HG03439 (cell line): ENCODE measurements around the gene TGM3.

Source experiments
- ATAC-seq: cut with Tn5 transposase; IDR thresholded peaks from one replicate; pipeline ENCODE4 v1.9.1; 2021; ENCODE audit warnings: mild to moderate bottlenecking, moderate library complexity; ENCODE audit not compliant: unreplicated experiment

TGM3 gene

GRCh38 chr20:2283706-2284423 lies 11.9 kb upstream of the TGM3 start:
- ATAC-seq, result no peak

DNA sequence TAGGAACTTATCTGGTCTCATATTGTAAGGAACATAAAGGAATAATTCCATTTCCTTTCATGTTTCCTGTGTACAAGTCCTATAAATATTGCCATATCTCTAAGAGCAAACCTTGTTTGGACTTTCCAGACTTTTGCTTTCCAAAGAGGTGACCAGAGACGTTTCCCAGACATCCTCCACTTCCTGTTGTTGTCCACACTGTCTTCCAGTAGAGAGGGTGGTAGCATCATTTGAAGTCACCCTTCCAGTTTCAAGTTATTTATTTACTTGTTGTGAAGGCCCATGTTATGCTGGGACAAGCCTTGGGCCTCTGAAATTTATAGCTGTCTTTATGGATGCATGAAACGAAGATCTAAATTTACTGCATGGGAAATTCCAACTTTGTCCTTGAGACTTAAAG lies 10.6 kb upstream of the TGM3 start:
- ATAC-seq, result no peak

DNA sequence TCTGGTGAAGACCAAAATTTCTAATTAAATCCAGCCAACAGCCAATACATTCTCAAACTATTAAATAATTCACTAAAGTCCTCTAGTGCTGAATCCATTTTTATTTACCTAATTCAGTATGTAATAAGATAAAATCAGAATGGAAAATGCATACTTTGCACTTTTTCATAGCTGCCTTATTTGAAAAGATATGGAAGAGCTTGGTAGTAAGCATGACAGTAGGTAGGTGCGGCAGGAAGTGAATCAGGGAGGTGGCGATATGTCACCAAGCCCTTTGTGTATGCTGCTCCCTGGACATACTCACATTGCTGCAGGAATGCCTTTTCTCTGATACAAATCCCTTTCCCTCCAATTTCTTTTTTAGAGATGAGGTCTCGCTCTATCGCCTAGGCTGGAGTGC lies 10.2 kb upstream of the TGM3 start:
- ATAC-seq, result no peak

GRCh38 chr20:2287504-2287903 lies 8.3 kb upstream of the TGM3 start:
- no peak for ATAC-seq

DNA sequence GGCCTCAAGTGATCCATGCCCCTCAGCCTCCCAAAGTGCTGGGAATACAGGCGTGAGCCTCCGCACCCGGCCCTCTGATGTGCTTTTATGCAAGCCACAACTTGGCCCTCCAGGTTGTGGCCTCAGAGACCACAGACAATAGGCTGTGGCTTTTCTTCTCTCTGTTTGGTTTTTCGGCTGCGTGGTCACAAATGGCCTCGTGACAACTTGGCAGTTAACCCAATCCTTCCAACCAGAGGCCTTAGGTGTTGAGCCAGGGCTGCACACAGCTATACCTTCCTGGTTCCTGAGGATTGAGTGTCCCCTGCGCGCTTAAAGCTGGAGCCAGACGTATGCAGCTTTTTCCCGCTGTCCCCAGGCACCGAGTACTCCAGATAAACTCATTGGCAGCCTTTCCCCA lies 6.3 kb upstream of the TGM3 start:
- no peak for ATAC-seq

- ATAC-seq, result no peak
These were observed 5.3 kb upstream of the TGM3 start for GRCh38 chr20:2290486-2290885.

- no peak for ATAC-seq
These were observed 3.2 kb upstream of the TGM3 start for GRCh38 chr20:2292416-2293110.

GRCh38 chr20:2293486-2293885 lies 2.3 kb upstream of the TGM3 start:
- no peak for ATAC-seq

DNA sequence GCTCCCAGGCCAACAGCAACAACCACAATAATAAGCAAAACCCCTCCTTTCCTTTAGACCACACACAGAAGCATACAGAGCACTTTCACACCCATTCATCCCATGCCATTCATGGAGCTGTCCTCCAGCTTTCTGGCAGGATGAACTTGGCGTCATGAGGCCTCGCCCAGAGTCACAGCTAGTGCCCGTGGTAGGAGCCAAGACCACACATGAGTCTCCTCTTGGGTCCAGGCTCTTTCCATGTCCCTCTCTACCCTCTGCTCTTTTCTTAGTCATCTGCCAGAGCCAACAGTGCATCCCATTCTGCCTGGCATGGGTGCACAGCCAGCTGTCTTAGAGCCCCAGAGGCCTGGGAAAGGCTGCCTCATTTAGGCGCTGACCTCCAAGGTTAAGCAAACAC lies 1.8 kb upstream of the TGM3 start:
- ATAC-seq, result no peak

DNA sequence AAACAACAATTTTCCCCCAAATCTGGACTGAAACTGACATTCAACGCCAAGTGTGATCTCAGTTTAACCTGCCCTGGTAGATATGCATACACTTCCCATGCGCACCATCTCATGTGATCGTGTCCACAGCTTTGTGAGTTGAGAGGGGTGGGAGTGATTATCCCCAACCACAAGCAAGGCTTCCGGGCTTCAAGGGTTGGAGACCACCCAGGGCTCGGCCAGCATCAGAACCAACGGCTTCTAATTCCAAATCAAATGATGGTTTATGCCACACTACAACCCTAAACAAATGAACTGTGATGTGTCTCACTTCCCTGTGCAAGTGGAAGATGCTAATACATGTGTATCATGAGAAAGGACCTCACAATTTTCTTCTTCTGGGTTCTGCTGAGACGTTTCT lies 515 bp upstream of the TGM3 start:
- ATAC-seq, result no peak

GRCh38 chr20:2296524-2297356 lies 939 bp downstream of the TGM3 start:
- no peak for ATAC-seq

DNA sequence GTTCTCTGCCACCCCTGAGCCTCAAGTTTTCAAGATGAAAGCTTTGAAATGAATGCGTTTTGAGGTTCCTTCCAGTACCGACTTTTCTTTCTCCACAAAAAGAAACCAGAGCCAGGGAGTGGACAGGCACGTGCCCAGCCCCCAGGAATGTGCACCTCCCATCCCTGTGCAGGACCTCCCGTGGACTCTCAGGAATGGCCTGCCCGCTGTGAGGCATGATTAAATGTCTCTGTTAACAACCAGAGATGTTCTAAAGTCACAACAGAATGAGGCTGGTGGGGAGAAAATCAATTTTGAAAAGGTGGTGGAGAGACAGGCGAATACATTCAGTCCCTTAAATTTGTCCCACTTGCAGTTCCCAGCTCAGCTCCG lies 1.5 kb downstream of the TGM3 start:
- ATAC-seq, result no peak

DNA sequence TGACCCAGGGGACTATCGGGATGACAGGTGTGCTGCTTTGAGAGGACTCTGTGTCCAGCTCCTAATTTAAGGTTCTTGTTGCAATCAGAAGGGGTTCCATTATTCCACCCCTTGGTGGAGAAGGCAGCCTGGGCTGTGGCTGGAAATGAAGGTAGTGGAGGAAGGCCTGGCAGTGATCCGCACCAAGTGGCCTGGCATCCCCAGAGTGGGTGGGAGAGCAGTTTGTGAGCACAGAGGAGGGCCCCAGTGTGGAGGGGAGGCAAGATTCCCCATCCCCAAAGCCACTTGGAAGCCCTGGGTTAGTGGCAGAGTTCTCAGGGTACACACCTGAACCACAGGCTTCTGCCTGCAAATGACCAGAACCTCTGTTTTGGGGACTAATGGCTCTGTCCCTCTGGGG lies 2.3 kb downstream of the TGM3 start:
- ATAC-seq, result no peak

- ATAC-seq, result no peak
These were observed 2.9 kb downstream of the TGM3 start for GRCh38 chr20:2298701-2299100.

GRCh38 chr20:2299301-2299700 lies 3.5 kb downstream of the TGM3 start:
- no peak for ATAC-seq

- no peak for ATAC-seq
These were observed 4.2 kb downstream of the TGM3 start for GRCh38 chr20:2300002-2300401.

- ATAC-seq, result no peak
These were observed 4.6 kb downstream of the TGM3 start for GRCh38 chr20:2300420-2300819.

- ATAC-seq, result peak; percentile 64
These were observed 5.4 kb downstream of the TGM3 start for GRCh38 chr20:2301164-2301622.

- no peak for ATAC-seq
These were observed 6.7 kb downstream of the TGM3 start for GRCh38 chr20:2302384-2303060.

DNA sequence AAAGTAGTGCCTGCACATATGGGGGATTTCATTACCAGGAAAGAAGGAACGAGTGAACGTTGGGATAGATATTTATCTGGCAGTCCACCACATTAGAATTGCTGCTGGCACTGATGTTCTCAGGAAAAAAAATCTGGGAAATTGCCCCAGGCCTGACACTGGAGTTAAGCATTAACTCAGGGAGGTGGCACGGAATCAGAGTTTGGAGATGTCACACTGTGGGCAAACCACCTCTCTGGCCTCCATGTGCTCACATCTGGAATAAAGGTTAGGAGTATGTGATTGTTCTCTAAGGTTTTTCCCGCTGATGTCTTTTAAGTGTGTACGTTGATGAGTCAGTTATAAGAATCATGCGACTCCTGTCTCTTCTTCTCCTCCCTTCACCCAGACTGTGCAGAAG lies 7.9 kb downstream of the TGM3 start:
- no peak for ATAC-seq

- ATAC-seq, result no peak
These were observed 8.4 kb downstream of the TGM3 start for GRCh38 chr20:2304180-2304579.
